Kidney tubule cell (primary cell): ENCODE measurements around the gene RGSL1.

Source experiments
- DNase-seq: peaks from one replicate; pipeline ENCODE4 v3.0.0-alpha.2; 2018; ENCODE audit warnings: low spot score

Gene RGSL1

DNA sequence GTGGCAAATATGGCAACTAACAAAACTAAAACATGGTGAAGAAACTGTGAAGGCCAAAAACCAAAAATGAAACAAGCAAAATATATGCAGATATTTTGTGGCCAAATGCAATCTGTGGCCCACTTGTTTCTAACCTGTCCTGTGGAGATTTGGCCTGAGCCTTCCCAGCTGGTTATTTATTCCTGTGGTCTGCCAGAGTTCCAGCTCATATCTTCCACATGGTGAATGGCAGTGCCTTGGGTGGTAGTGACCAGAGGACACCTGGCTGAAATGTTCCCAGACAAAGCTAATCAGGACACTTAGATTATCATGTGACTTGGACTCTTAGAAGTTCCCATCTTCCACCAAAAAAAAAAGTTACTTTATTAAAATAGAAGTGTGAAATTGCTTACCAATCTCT lies 99.4 kb downstream of the RGSL1 start:
- no peak for DNase-seq

DNA sequence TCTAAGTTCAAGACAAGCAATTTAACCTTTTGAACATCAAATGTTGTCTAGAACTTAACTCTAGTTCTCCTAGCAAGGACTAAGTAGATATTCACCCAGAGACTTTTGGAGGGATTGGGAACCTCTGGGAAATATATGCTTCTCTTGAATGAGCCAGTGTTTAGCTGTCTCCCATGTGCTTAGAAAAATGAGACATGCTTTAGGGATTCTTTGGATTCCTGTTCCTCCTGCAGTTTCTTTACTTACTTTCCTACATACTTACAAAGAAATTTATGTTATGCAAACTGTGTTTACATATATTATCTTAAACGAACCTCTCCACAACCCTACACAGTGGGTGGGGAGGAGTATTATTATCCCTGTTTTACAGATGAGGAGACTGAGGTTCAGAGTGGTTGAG lies 99.9 kb downstream of the RGSL1 start:
- no peak for DNase-seq

DNA sequence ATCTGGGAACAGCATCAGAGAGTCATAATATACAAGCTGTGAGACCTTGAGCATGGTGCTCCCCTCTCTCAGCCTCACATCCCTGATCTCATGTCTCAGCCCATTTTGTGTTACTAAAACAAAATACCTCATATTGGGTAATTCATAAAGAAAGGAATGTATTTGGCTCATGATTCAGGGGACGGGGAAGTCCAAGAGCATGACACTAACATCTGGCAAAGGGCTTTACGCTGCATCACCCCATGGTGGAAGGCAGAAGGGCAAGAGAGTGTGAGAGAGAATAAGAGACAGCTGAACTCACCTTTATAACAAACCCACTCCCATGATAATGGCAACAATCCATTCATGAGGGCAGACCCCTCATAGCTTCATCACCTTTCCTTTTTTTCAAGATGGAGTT lies 102.6 kb downstream of the RGSL1 start:
- no peak for DNase-seq

DNA sequence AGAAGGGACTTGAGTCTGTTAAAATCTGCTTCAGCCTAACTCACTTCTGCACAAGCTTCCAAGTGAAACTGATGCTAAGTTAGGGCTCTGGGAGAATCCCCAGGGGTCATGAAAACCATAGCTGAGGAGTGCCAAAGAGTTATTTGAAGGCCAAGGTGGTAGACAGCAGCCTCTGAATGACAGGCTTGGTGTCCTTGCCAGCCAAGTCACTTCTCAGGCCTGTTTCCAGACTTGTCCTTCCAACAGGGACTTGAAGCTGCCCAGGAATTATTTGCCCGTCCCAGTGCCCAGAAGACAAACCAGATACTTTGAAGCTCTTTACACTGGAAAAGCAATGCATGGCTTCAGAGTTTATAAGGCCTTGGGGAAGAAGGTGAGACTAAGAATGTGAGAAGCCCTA lies 105.5 kb downstream of the RGSL1 start:
- no peak for DNase-seq

DNA sequence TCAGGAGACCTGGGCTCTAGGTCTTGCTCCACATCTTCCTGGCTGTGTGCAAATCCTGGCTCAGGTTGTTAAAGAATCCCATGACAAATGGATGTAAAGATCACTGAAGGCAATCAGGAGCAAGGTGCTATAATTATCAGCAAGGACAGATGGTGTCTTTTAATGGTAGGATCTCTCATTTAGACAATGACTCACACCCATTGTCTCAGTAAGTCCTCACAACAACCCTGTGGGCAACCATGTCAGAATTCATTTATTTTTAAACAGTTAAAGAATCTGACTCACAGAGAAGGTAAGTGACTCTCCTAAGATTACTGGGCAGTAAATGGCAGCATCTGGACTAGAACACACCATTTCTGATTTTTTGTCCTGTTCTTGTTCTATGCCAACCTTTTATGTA lies 106.3 kb downstream of the RGSL1 start:
- DNase-seq = peak; percentile 67

DNA sequence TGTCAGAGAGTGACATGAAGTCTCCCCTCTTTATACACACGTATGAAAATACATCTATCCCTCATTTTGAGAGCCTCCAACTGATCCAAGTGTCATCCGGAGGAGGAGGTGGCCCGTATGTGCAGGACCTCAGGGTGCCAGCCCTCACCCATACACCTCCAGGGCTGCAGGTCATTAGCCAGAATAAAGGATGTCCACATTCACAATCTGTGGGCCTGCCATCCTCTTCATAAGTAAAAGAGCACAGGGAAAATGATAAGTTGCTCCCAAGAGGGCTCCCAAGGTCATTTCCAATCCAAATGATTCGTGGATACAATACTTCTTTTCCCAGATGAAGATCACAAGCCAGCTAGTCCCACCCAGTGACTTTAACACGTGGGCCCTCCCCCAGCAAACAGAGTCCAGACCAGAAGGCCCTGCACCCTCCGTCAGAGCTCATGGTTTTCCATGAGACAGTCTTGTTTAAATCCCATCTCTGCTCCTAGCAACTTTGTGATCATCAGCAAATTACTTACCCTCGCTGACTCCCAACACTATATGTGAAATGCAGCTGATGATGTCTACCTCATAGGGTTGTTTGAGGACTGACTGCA lies 110.5 kb downstream of the RGSL1 start:
- DNase-seq = no peak

DNA sequence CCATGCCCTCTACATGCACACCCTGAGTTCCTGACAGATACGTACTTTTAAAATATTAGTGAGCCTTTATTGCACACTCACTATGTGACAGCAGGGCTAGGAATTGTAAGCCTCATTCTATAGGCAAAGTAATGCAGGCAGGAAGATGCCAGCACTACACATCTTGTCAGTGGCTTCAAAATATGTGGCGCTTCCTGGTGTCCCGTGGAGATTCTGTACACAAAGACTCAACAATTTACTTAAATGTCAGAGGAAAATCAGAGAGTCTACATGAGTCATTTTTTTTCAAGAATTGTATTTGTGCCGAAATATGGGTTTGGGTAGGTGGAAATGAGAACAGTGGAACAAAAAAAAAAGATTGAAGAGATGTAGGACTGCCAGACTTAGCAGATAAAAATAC lies 111.5 kb downstream of the RGSL1 start:
- no peak for DNase-seq

DNA sequence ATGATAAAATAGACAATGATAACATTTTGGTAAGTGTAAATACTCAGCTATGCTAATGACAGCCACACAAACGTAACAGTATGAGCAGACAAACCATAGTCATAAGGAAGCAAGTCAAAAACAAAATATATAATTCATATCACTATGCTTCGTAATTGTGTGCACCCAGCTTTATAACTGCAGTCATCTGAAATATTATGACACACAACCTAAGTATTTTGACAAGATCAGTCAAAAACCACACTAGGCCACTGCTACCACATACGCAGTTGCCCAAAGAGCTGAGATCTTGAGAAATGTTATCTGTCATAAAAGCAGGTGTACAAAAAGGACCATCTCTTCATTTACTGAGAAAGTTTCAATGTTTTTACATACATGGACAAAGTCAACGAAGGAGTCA lies 113.1 kb downstream of the RGSL1 start:
- DNase-seq = no peak

DNA sequence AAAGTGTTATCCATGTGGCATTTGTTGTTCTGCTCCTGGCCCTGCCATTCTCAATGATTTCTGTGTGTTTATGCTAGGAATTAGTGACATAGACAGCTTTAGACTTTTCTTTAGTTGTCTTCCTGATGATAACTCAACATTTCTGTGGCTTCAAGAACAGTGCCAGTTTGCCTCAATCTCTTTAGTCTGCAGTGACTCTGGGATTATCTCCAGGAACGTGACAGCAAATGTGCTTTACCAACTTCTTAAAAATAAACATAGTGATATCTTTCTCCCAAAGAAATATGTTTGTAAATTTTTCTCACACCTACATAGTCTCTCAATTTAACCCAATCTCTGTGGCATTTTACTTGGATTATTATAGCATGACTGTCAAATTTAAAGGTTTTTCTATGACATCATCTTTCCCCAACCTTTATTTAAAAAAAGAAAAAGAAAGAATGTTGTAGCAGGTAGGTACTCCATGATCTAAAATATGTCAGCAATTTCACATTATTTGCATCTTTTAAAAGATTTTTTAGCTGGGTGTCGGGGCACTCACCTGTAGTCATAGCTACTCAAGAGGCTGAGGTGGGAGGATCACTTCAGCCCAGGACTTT lies 114.6 kb downstream of the RGSL1 start:
- no peak for DNase-seq

DNA sequence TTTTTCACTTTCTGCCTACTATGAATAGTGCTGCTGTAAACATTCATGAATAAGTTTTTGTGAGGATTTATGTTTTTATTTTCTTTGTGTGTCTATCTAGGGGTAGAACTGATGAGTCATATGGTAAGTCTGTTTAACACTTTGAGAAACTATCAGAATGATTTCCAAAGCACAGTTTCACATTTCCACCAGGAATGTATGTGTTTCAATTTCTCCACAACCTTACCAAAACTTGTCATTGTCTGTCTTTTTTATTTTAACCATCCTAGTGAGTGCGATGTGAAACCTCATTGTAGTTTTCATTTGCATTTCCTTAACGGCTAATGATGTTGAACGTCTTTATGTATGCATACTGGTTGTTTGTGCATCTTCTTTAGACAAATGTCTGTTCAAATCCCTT lies 115.6 kb downstream of the RGSL1 start:
- no peak for DNase-seq

DNA sequence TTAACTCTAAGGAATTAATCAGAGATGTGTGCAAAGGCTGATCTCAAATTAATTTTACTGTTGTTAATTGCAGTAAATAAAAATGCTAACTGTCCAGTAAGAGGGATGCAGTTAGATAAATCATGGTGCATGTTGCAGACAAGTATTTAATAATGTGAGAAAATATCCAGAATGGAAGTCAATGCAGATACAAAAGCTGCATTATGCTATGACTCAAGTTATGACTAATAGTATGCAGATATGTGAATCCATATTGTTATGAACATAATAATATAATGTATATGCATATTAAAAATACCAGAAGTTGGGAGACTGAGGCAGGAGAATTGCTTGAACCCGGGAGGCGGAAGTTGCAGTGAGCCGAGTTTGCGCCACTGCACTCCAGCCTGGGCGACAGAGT lies 117.7 kb downstream of the RGSL1 start:
- no peak for DNase-seq

DNA sequence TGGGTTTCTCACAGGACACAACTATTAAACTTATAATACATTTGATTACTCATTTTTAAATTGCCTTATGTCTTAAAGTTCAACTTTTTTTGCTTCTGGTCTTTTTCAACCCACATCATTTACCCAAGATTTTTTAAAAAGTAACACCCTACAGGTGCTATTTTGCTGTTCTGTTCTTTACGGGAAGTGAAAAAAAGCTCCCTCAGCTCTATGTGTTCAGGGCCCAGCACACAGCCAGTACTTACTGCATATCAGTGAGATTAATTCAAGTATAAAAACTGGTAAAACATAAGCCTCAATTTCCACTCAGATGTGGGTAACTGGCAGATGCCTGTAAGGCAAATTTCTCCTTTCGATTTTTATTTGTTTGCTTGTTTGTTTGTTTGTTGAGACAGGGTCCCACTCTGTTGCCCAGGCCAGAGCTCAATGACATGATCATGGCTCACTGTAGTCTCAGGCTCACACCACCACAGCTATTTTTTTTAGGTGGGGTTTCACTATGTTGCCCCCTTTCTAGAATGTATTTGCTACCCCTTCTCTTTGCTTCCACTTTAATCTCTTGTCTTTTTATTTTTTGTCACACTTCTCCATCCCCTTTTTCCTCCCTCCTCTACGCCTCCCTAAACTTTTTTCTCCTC lies 118.8 kb downstream of the RGSL1 start:
- no peak for DNase-seq

DNA sequence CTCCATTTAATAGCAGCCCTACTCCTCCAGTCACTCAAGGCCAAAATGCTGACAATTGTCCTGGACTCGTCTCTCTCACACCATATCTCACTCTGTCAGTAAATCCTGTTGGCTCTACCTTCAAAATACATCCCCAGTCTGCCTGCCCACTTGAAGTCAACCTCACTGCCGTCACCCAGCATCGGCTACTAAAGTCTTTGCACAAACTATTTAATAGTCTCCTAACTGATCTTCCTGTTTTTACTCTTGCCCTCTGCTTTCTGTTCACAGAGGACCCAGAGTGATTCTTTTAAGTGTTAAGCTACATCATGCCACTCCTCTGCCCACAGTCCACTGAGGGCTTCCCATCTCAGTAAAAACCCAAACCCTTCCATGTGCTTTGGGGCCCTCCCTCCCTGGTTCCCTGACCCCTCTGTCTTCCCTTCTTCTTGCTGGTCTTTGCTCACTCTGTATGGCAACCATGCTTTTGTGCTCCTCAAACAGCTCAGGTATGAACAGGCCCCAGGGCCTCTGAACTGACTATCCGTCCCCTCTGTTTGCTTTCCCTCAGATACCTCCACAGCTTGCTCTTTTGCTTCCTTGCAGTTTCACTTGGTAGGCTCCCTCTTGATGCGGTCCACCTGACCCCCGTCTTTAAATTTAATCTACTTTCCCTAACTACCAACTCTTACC lies 120.1 kb downstream of the RGSL1 start:
- DNase-seq = no peak

DNA sequence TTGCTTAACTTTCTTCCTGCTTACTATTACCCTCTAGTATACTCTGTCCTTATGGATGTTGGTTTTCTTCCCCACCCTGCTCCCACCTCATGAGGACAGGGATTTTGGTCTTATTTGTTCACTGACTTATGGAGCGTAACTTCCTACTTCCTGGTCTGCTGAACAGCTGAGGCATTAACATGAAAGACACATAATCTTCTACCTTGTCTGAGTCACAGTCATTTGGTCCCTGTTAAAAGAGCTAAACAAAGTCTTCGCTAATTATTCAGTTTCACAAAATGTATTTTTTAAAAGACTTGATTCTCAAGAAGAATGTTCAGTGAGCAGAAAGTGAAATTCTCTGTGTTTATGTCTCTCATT lies 120.6 kb downstream of the RGSL1 start:
- DNase-seq = peak; percentile 69

DNA sequence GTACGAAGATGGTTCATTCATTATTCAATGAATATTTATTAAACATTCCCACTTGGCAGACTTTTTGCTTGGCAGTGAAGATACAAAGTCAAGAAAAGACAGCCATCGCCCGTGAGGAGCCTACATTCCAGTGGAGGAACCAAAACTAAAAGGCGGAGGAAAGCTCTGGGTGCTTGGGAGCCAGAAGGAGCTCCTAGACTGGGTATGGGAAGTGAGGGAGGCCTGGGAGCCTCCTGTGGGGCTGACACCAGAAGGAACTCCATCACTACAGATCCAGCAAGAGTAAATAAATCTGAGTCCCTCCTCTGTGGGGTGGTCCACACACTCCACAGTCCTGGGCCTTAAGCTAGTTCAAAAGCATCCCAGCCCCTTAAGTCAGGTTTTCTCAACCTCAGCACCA lies 124.2 kb downstream of the RGSL1 start:
- no peak for DNase-seq

DNA sequence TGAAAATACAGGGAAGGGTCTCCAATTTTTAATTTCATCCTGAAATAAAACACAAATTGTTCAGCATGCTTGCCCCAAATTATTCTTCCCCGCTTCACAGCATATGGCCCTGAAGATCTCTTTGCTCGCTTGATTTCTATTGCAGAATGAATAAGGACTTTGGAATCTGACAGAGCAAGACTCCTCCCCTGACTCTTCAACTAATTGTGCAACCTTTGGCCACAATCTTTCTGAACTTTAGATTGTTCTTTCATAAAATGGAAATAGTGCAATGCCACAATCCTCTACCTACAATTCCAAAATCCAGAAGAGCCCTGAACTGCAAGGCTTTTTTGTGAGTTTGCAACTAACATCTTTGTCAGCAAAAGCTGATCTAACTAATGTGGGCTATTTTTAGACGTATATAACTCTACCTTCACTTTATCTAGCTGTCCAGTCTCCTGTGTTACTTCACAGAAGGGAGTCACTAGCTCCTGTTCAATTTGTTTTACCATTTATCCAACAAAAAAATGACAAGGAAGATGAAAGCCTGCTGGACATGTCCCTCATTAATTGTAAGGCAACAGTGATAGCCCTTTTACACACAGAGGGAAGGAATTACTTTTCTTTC lies 125.7 kb downstream of the RGSL1 start:
- peak; percentile 58 for DNase-seq

DNA sequence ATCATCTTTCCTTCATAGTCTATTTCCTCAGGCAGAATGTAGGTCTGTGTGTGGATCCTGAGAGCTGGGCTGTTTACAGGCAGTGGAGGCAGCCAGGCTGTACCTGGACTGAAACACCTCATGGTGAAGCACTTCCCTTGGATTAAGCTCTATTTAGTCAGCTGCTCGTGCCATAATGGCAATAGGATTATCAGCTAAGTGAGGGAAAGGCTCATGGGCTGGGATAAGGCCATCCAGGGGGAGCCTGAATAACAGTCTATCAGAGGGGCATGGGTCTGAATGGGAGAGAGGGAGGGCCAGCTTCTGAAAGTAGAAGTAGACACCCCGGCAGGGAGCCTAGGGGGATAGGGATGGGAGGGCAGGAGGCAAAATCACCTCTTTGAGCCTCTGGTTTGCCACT lies 130.8 kb downstream of the RGSL1 start:
- DNase-seq = no peak

DNA sequence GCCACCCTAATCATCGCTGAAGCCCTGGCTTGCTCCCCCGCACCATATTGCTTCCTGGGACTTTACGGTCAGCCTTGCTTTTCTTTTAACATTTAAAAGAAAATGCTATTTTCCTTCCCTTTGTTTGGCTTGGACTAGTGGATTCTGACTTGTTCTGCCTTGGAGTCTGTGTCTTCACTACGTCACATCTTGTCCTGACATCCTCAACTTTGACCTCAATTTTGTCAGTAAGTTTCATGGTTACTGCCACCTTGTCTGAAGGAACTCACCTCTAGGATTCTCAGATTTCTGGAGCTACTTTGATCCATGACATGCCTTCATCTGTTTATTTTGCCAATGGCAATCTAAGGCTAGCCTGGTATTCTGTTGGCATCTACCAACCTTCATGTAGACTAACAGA lies 134.8 kb downstream of the RGSL1 start:
- DNase-seq = no peak

DNA sequence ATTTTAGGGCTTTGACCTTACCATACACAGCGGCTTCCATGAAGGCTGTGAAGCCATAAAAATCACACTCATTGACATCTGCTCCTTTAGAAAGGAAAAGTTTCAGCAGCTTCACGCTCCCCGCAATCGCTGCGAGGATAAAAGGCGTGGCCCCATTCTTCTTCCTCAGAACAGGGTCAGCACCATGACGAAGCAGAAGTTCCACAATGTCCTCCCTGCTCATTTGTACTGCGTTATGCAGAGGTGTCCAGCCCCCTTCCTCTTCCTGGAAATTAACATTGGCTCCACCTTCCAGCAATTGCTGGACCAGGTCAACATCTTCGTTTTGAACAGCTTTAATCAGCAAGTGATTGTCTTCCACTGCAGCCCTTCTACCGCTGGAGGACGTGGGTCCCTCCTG lies 136.4 kb downstream of the RGSL1 start:
- DNase-seq = no peak

DNA sequence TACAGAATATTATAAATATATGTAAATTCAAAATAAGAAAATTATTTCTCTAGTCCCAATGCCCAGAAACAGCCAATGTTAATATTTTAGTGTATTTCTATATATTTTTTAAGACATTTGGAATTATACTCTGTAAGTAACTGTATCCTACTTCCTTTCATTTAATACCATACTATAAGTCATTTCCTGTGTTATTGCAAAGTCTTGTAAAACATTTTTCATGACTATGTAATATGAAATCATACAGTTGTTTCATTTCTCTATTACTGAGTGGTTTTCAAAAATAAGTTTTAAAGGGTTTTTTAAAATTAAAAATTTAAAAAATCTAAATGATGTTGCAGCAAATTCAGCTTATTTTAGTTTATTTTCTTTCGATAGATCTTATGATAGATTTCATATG lies 137.1 kb downstream of the RGSL1 start:
- no peak for DNase-seq

DNA sequence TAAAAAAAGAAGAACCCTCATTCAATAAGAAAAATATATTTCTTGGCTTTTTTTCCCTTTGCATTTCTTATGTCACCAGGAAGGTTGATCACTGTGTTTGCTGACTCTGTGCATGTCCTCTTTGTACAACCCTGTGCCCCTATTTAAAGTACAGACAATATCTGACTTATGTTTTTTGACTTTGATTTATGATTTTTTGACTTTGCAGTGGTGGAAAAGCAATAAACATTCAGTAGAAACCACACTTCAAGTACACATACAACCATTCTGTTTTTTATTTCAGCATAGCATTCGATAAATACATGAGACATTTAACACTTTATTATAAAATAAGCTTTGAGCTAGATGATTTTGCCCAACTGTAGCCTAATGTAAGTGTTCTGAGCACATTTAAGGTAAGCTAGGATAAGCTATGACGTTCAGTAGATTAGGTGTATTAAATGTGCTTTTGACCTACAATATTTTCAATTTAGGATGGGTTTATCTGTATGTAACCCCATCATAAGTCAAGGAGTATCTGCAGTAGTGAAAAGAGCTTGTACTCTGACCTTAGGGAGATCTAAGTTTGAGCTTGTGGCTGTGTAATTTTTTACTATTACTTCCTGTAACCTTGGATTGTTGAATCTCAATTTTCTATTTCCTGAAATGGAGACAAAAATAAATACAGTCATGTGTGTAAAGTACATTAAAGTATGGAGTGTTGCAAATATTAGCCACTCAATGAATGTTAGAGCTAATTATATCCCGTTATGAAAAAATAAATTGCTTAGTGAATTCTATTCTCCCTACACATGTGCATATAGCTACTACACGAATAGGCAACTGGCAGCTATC lies 137.9 kb downstream of the RGSL1 start:
- DNase-seq = no peak
